Spinal cord (tissue), 10 donors: ENCODE measurements around the gene UQCRH. TPM values are rescaled to one million over a fixed set of nuclear protein-coding genes. Genes with fewer than 3 reads are reported as not detected.
"Not testable (repeated sequence)": the region's sequence is repeated elsewhere in the genome, so short reads cannot be mapped to it uniquely, and the experiment has no call there.

ENCODE experiments used
- DNase-seq, 6 donors: peaks; one replicate each; pipeline versions ENCODE4 v3.0.0 to v3.0.0-alpha.2; 2013 to 2015; ENCODE audit warnings: low spot score in 6 of 6, low read depth in 4 of 6
- H3K27ac ChIP-seq: one replicate; pipeline ENCODE4 v1.5.1; 2013; ENCODE audit warnings: low read depth, low read length, control low read depth
- H3K27me3 ChIP-seq: one replicate; pipeline ENCODE4 v1.6.1; 2013; ENCODE audit warnings: low read length; ENCODE audit not compliant: control insufficient read depth, insufficient read depth
- H3K36me3 ChIP-seq: one replicate; pipeline ENCODE4 v1.6.1; 2013; ENCODE audit warnings: low read length; ENCODE audit not compliant: control insufficient read depth, insufficient read depth
- H3K4me1 ChIP-seq: one replicate; pipeline ENCODE4 v1.6.1; 2013; ENCODE audit warnings: low read length; ENCODE audit not compliant: control insufficient read depth, insufficient read depth
- H3K4me3 ChIP-seq: one replicate; pipeline ENCODE4 v1.5.1; 2013; ENCODE audit warnings: low read depth, low read length, control low read depth
- H3K9me3 ChIP-seq: one replicate; pipeline ENCODE4 v1.6.1; 2013; ENCODE audit warnings: low read length; ENCODE audit not compliant: control insufficient read depth, insufficient read depth
- WGBS: methylation state at CpG from one replicate; pipeline ENCODE4 v1.1.5; 2013; ENCODE audit warnings: missing lambda C conversion rate; ENCODE audit not compliant: insufficient coverage; 5-methylcytosine and 5-hydroxymethylcytosine counted together
- polyA plus RNA-seq, 2 donors: library from polyadenylated mRNA; unstranded; fragments of 120-200 nt; gene quantifications; one replicate each; pipeline ENCODE4 v1.2.1, GENCODE V29; 2013; ENCODE audit not compliant: insufficient read length in 2 of 2
- total RNA-seq, 2 donors: library from RNA; depleted of rRNA in 1 of 2; stranded (reverse); fragments of 120-200 nt in 1 of 2; fragments of >200 nt in 1 of 2; gene quantifications; one replicate each; pipeline versions ENCODE4 v1.2.3 to v1.2.4, GENCODE V29; 2013 to 2014
- donor health status: healthy.

UQCRH gene
- total and polyA plus RNA-seq, 4 donors: 326 to 449 (median 397) TPM

GRCh38 chr1:46342084-46342656 is 38.7 kb downstream of the UQCRH start:
- DNase-seq: no peak
- peaks cover 30% of the 10 kb centered on the region for H3K36me3 ChIP-seq
- H3K4me3 ChIP-seq: no peak overlapping the region
- H3K4me1 ChIP-seq: peaks cover 11% of the 10 kb centered on the region
- H3K27me3 ChIP-seq: no peaks in the 10 kb centered on the region
- WGBS: 98% methylated on average over 6 of the region's 6 CpGs
- no peaks in the 10 kb centered on the region for H3K9me3 ChIP-seq
- no peak overlapping the region for H3K27ac ChIP-seq

- WGBS: 94% methylated on average over 8 of the region's 8 CpGs
- H3K27me3 ChIP-seq: no peaks in the 10 kb centered on the region
- no peak overlapping the region for H3K27ac ChIP-seq
- H3K4me3 ChIP-seq: no peak overlapping the region
- peaks cover 32% of the 10 kb centered on the region for H3K36me3 ChIP-seq
- H3K9me3 ChIP-seq: no peaks in the 10 kb centered on the region
- peaks cover 11% of the 10 kb centered on the region for H3K4me1 ChIP-seq
- no peak for DNase-seq
These were observed 39.3 kb downstream of the UQCRH start for GRCh38 chr1:46342677-46343350.

GRCh38 chr1:46343351-46343695 is 39.8 kb downstream of the UQCRH start:
- Histone ChIP-seq H3K27me3 (no peaks in the 10 kb centered on the region), H3K27ac (no peak overlapping the region), H3K4me3 (no peak overlapping the region), H3K36me3 (peaks cover 36% of the 10 kb centered on the region), H3K4me1 (peaks cover 11% of the 10 kb centered on the region), H3K9me3 (no peaks in the 10 kb centered on the region)
- no peak for DNase-seq
- WGBS: 100% methylated on average over 4 of the region's 4 CpGs

GRCh38 chr1:46343705-46344104 is 40.2 kb downstream of the UQCRH start:
- H3K9me3 ChIP-seq: no peaks in the 10 kb centered on the region
- WGBS: 93% methylated on average over 4 of the region's 4 CpGs
- H3K27ac ChIP-seq: no peak overlapping the region
- H3K4me1 ChIP-seq: peaks cover 11% of the 10 kb centered on the region
- peaks cover 38% of the 10 kb centered on the region for H3K36me3 ChIP-seq
- DNase-seq: no peak
- H3K27me3 ChIP-seq: no peaks in the 10 kb centered on the region
- no peak overlapping the region for H3K4me3 ChIP-seq

GRCh38 chr1:46344481-46344880 is 41.0 kb downstream of the UQCRH start:
- peaks cover 42% of the 10 kb centered on the region for H3K36me3 ChIP-seq
- no peaks in the 10 kb centered on the region for H3K9me3 ChIP-seq
- DNase-seq: no peak
- 93% methylated on average over 3 of the region's 3 CpGs for WGBS
- H3K4me1 ChIP-seq: peaks cover 11% of the 10 kb centered on the region
- H3K4me3 ChIP-seq: no peak overlapping the region
- no peaks in the 10 kb centered on the region for H3K27me3 ChIP-seq
- H3K27ac ChIP-seq: no peak overlapping the region

GRCh38 chr1:46345281-46345680 is 41.8 kb downstream of the UQCRH start:
- H3K9me3 ChIP-seq: no peaks in the 10 kb centered on the region
- H3K4me3 ChIP-seq: no peak overlapping the region
- peaks cover 49% of the 10 kb centered on the region for H3K36me3 ChIP-seq
- H3K27ac ChIP-seq: no peak overlapping the region
- peaks cover 11% of the 10 kb centered on the region for H3K4me1 ChIP-seq
- DNase-seq: no peak
- H3K27me3 ChIP-seq: no peaks in the 10 kb centered on the region

GRCh38 chr1:46352363-46352762 is 48.9 kb downstream of the UQCRH start:
- 94% methylated on average over 2 of the region's 2 CpGs for WGBS
- H3K27me3 ChIP-seq: no peaks in the 10 kb centered on the region
- no peaks in the 10 kb centered on the region for H3K4me1 ChIP-seq
- no peak overlapping the region for H3K4me3 ChIP-seq
- DNase-seq: no peak
- H3K9me3 ChIP-seq: no peaks in the 10 kb centered on the region
- H3K27ac ChIP-seq: no peak overlapping the region
- peaks cover 39% of the 10 kb centered on the region for H3K36me3 ChIP-seq

- H3K27ac ChIP-seq, H3K27me3 ChIP-seq, H3K9me3 ChIP-seq, H3K4me1 ChIP-seq, H3K4me3 ChIP-seq, DNase-seq: not testable (repeated sequence)
- 100% methylated on average over 2 of the region's 5 CpGs for WGBS
- H3K36me3 ChIP-seq: peaks cover 39% of the 10 kb centered on the region
These were observed 52.4 kb downstream of the UQCRH start for GRCh38 chr1:46355920-46356319.

- no peak for DNase-seq
- WGBS: 84% methylated on average over 2 of the region's 3 CpGs
- Histone ChIP-seq H3K27me3 (no peaks in the 10 kb centered on the region), H3K9me3 (no peaks in the 10 kb centered on the region), H3K27ac (no peak overlapping the region), H3K36me3 (peaks cover 42% of the 10 kb centered on the region), H3K4me1 (no peaks in the 10 kb centered on the region), H3K4me3 (no peak overlapping the region)
These were observed 58.7 kb downstream of the UQCRH start for GRCh38 chr1:46362158-46362557.

GRCh38 chr1:46363121-46363520 is 59.6 kb downstream of the UQCRH start:
- DNase-seq: no peak
- H3K4me3 ChIP-seq: no peak overlapping the region
- H3K36me3 ChIP-seq: peaks cover 45% of the 10 kb centered on the region
- H3K27me3 ChIP-seq: no peaks in the 10 kb centered on the region
- H3K9me3 ChIP-seq: no peaks in the 10 kb centered on the region
- H3K4me1 ChIP-seq: no peaks in the 10 kb centered on the region
- no peak overlapping the region for H3K27ac ChIP-seq
- 89% methylated on average over 5 of the region's 5 CpGs for WGBS
